MM.1S (cell line): ENCODE data around the gene ANGPTL8.

Experiments used
- CTCF ChIP-seq: fragments of 300-600 bp; sonication (generic); IDR thresholded peaks from 2 replicates; pipeline ENCODE4 v1.5.1; 2016; ENCODE audit warnings: antibody characterized with exemption, low read length, mixed read lengths
- EZH2 ChIP-seq: fragments of 300-600 bp; sonication (generic); optimal IDR thresholded peaks from 2 replicates; pipeline ENCODE3; 2017; ENCODE audit warnings: low read depth, mild to moderate bottlenecking, antibody characterized with exemption, low read length, mixed read lengths
- EZH2phosphoT487 ChIP-seq: fragments of 300-600 bp; sonication (generic); IDR thresholded peaks from 2 replicates; pipeline ENCODE4 v1.6.1; 2018; ENCODE audit warnings: antibody characterized with exemption, low read length

GRCh38 chr19:11191934-11192333 lies 47.5 kb upstream of the ANGPTL8 start:
- no peak for TF ChIP-seq CTCF
- no peak for TF ChIP-seq EZH2phosphoT487
- no peak for TF ChIP-seq EZH2
